HG03135 (cell line): Measurements from ENCODE around the gene RPRD1B.
"Not testable (repeated sequence)": the region's sequence is repeated elsewhere in the genome, so short reads cannot be mapped to it uniquely, and the experiment has no call there.

Experiments
- ATAC-seq: cut with Tn5 transposase; IDR thresholded peaks from one replicate; pipeline ENCODE4 v1.9.1; 2021; ENCODE audit warnings: mild to moderate bottlenecking, moderate library complexity; ENCODE audit not compliant: unreplicated experiment

The RPRD1B gene

DNA sequence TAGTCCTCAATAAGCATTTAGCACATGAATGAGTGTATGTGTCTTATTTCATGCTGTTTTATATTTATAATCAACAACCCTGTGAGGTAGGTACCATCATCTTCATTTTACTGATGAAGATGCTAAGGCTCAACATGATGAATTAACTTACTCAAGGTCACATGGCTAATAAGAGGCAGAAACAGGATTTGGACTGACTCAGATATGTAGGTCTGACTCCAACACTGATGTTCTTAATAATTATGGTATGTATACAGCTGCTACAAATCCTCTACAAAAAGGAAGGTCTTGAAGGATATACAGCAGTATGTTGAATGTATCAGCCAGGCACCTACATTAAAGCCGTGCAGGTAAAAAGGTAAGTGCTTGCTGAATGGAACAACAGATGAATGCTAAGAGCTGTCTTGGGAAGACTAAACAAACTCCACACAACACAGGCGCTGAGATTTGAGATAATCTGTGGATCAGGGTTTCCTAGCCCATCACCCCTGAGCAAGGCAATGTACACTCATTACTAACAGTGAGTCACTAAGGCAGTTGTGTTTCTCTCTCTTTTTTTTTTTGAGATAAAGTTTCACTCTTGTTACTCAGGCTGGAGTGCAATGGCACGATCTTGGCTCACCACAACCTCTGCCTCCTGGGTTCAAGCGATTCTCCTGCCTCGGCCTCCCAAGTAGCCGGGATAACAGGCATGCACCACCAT is 32.2 kb upstream of the RPRD1B start:
- ATAC-seq = no peak

DNA sequence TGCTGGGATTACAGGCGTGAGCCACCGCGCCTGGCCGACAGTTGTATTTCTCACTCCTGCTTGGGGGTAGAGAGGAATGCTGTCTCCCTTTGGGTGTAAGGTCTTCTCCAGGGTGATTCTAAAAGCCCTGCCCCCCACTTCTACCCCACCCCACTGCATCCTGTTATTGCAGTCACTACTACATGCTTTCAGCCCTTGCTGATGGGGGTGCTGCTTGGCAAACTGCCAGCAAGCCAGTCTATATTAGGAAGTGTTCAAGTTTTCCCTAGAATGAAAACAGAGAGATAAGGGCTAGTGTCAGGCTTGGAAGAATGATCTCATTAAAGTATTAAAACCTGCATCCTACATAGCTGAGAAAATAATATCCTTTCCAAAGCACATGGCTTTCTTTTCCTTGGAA is 31.6 kb upstream of the RPRD1B start:
- no peak for ATAC-seq

DNA sequence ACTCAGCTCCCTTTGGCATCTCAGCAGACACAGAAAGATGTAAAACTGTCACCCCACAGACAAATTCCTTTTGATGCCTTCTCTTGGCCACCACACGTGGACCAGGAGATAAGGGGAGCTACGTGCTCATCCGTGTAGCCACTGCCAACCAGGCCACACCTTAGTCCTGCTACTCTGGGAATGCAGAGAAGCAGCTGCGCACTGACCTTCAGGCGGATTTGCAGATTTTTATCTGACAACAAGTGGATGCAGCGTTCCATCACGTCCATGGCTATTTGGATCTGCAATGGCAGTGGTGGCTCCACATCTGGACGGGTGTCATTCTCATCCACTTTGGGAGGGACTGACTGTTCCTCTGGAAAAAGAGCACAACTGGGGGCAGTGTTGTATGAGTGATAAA is 31.1 kb upstream of the RPRD1B start:
- no peak for ATAC-seq

DNA sequence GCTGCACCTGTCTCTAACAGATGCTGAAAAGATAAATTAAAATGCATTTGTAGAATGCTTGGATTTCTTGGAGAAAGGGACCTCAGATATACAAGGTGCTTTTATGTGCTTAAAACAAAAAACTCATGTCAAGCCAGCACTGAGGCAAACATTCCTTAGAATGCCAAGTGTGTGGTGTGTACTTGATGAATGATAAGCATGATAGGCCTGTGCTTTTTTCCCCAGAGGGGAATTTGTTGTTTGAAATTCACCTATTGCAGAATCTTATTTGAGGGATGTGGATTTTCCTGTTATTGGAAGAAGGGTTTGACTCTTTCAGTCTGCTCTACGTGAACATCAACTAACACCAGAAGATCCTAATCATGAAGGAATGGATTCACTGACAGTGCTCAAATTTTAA is 29.1 kb upstream of the RPRD1B start:
- ATAC-seq = no peak

DNA sequence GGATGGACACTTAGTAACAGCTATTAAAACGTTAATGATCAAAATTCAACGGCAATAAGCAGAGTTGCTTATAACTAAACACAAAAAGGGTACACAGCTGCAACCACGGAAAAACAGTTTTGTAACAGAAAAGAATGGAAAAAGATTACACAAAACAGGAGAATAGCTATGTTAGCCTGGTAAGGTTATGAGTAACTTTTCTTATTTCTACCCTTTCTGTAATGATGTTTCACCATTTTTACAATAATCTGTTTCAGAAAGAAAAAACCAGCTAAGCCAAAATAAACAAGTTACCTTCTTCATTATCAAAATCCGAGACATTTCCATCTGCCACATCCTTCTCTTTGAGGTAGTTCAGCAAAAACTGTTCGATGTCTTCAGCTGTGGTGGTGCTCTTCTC is 27.6 kb upstream of the RPRD1B start:
- no peak for ATAC-seq

DNA sequence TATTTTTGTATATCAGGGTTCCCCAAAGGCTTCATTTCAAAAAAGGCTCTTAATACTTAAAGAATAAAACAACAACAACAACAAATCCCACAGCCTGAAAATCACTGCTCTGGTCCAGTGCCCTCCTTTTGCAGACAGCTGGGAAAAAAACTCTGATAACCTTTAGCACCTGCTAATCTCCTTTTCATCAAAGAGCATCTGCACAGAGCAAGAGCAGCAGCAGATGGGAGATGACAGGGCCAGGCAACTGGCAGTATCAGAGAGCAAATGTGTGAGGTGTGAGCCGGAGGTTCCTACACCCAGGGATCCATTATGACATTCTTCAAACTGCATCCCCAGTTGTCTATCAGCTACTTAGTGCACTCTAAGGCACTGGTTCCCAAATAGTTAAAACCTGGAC is 26.0 kb upstream of the RPRD1B start:
- no peak for ATAC-seq

DNA sequence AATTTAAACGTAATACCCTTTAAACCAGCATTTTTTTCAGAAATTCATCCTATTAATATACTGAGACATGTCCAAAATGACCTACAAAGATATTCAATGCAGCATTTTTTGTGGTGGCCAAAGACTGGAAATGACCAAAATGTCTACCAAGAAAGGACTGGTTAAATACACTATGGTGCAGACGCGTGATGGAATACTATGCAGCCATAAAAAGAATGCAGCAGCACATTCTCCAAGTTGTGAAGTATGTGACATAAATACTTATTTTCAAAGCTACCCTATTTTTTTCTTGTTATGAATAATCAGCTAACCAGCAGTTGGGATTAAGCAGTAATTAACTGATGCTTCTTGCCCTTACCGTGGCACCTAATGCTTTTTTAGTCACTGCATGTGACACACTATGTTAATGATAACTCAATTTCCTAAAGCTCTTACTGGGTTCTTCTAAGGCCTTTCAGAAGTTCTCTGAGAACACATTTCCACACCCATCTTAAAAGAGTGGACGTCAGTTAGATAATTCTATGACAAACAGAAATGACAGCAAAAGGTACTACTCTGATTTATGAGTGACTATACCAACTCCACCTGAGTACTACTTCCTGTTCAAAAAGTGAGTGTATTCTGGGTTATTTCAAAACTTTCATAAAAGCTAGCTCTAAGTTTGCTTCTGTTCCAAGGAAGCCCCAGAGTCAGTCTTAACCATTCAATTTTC is 25.2 kb upstream of the RPRD1B start:
- no peak for ATAC-seq

DNA sequence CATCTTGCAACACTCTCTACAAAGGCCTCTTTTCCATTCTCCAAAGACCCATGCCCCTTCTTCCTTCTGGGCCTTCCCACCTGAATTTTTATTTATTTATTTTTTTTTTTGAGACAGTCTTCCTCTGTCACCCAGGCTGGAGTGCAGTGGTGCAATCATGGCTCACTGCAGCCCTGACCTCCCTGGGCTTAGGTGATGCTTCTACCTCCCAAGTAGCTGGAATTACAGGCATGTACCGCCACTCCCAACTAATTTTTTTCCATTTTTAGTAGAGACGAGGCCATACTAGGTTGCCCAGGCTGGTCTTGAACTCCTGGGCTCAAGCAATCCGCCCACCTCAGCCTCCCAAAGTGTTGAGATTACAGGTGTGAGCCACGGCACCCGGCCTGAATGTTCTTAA is 24.1 kb upstream of the RPRD1B start:
- ATAC-seq = not testable (repeated sequence)

DNA sequence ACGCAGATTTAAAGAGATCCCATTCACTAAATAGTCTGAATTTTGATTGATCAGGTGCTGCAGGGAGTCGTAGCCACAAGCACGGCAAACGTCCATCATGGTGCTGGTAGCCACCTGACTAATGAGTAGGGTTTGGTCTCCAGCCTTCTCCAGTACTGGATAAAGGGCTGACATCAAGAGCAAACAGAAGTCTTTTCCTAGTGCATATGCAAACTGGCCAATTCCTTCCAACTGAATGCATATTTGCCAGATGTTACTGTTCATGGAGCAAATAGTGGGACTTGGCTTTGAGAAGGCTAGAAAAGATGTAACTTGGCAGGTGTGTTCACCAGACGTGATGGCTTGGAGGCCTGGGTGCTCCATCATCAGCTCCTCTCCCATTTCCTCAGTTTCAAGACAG is 21.9 kb upstream of the RPRD1B start:
- ATAC-seq = no peak

DNA sequence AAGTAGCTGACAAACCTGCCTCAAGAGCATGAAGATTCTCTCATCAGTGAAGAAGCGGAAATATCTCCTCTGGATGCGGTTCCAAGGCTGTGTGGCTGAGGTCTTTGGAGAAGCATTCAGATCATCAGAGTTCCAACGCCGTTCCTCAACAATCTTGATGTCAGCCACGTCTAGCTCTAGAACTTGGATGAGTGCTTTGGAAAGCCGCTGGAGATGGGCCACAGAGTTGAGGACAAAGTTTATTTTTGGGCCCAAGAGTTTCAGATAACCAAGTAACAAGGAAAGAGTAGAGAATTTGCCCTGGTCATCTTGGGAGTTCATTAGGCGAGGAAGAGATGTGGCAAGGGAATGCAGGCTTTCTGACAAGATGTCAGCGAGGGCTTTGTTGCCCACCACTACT is 21.2 kb upstream of the RPRD1B start:
- no peak for ATAC-seq

DNA sequence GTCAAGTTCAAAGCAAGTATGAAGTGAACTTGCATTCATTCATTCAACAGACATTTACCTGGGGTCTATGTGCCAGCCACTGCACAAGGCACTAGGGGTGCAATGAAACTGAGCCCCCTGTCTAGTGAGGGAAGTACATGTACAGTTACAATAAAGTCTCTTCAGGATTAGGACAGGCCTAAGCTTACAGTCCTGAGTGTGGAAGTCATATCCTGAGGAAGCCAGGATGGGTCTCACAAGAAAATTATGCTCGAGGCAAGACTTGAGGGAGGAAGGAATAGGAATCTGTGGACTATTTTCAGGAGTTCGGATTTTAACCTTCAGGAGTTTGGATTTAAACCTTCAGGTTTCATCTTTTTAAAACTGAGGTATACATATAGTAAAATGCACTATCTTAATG is 19.7 kb upstream of the RPRD1B start:
- ATAC-seq = no peak

DNA sequence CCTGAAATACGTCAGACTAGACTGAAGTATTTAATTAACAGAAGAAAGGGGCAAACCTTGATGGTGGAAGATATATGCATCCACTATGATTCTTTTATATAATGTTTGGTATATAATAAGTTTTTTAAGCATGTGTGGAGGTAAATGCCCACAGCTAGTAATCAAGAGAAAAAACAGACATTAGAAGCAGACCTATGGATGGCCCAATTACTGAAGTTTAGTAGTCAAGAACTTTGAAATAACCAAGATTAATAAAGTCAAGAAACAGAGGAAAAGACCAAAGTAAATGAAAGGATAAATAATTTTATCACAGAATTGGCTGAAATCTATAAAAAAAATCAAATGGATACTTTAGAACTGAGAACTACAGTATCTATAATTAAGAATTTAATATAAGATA is 15.6 kb upstream of the RPRD1B start:
- ATAC-seq = no peak

DNA sequence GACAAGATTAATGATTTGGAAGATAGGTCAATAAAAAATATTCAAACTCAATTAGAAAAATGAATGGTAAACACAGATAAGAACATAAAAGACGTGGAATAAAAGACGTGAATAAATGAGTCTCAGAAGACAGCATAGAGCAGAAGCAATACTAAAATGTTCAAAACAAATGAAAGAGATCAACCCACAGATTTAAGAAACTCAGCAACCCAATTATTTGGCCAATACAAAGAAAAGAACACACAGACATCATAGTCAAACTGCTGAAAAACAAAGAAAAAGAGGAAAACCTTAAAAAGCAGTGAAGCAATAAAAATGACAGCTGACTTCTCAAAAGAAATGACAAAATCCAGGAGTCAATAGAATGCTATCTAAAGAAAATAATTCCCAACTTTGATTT is 15.2 kb upstream of the RPRD1B start:
- ATAC-seq = no peak

DNA sequence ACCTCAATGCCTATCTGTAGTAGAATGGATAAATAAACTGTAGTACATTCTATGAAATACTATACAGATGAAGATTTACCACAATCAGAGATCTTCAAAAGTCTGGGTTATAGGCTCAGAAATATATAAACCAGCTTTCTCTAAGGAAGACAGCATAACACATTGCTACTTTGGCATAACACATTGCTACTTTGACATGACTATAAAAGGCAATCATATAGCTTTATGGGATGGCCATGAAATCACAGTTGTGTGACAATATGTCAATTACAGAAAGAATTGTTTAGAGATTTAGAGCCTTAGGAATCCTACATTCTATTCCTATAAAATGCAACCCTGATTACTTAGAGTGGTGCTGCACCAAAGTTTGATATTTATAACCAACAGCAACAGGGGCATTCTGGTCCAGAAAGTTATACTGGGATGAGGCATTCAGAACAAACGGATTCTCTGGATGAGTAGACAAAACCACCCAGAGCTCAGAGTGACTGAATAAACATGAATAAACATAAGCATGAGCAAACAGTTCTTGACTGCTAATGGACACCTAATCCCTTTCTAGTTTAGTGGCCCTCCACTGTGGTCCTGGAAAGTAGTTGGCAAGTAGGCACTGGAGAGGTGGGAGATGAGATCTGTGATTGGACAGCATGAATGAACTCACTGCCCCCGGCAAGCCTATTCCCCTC is 12.3 kb upstream of the RPRD1B start:
- no peak for ATAC-seq

DNA sequence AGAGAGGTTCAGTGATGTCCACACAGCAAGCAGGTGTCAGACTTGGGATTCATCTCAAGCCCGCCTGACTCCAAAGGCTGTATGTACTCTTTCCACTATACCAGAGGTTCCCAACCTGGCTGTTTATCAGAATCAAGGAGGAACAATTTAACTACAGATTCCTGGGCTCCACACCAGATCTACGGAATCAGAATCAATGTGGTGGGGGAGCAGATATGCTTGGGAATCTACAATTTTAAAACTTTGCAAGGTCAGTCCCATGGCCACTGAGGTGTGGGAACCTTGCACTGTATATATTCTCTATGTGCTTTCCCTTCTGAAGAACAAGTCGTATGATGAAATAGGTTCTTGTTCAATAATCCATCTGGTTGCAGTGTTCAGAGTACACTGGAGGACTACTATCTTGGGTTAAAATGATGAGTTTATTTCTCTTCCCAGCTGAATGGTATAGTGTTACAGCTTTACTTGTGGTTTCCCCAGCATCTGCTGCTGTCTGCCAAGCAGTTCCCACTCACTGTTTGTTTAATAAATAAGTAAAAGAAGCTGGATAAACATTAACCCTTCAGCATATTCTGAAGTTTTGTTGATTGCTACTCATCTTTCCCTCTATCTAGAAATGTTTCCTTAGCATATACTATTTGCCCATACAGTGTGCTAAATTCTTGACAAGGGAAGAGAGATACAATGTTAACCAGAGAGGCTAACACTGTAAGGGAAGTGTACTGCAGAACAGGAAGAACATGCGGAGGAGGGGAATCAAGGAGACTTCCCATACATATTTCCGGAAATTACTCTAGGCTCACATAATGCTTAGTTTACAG is 10.2 kb upstream of the RPRD1B start:
- no peak for ATAC-seq

DNA sequence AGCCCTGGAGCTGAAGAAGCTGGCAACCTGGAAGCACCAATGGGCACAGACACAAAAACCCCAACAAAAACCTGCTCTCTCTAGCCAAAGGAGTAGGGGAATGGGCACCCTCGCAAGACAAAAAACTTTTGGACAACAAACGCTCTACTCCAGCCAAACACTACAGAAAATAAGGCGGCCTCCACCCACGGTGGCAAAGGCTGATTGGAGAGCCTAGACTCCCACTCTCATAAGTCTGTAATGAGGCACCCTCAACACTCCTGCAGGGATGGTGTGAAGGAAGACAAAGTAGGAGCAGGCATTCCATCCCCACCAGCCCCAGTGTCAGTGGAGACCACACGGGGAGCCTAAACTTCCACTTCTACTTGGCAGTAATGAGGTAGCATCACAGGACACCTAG is 9.1 kb upstream of the RPRD1B start:
- no peak for ATAC-seq

DNA sequence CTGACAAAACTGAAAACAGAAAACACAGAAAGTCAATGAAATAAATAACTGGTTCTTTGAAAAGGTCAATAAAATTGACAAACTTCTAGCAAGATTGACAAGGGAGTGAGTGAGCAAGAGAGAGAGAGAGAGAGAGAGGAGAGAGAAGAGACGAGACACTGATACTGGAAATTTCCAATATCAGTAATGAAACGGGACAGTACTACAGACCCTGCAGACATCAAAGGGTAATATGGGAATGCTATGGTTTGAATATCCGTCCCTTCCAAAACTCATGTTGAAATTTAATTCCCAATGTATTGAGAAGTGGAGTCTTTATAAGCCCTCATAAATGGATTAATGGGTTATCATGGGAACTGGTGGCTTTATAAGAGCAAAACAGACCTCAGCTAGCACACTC is 4.1 kb upstream of the RPRD1B start:
- ATAC-seq = no peak

DNA sequence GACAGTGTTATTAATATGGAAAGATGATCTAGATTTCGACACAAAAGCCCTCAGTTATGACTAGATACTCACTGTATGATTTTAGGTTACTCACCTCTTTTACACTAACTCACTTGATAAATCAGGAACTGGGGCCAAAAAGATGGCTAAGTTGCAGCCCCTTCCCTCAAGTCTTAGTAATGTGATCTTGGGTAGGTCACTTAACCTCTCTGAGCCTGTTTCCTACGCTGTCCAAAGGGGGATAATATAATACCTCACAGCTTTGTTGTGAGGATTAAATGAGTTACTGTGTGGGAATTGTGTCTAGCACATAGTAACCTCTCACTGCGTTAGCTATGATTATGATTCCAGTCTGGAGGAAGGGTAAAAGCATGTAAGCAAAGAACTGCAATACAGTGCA is 1.6 kb upstream of the RPRD1B start:
- ATAC-seq = no peak

DNA sequence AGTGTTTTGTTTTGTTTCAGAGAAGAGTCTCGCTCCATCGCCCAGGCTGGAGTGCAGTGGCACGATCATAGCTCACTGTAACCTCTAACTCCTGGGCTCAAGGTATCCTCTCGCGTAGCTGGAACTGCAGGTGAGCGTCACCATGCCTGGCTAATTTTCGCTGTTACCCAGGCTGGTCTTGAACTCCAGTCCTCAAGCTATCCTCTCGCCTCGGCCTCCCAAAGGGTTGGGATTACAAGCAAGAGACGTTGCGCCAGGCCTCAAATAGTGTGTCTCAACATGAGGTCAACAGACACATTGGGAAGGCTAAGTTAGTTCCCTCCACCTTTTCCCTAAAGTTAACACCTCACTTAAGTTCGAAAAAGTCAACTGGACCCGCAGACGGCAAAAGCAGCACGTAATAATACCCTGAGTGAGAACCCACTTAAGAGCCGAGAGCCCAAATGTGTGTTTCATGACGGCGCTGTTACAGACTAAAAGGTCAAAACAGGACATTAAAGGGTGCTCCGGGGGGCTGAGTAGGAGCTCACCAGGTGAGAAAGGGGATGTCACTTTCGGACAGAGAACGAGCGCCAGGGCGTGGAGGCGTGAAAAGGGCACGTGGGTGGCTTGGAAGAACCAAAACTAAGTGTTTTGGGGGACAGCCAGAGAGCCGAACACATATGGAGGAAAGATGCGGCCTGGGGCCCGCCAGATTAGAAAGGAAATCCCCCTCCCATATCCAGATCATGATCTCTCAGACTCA is 789 bp upstream of the RPRD1B start:
- ATAC-seq = peak; percentile 50

DNA sequence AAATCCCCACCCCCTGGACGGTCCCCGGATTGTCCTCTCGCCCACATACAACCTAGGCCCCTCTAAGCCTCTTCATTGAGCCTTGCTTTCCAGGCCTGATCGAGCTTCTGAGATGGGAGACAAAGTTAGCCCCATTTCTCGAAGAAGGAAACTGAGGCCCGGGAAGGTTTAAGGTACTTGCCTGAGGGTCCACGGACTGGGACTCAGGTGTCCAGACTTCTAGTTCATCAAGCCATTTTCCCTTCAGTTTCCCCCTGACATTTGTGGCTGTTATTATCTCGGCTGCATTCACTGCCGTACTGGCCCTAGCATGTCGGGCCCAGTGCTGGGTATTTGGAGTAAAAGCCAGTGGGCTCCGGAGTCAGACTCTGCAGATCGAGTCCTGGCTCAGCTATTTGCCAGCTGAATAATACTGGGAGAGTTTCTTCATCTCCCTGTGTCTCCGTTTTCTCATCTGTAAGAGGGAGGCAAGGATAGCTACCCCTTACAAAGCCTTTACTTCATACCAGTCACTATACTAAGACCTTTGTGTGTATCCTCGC is 633 bp downstream of the RPRD1B start:
- no peak for ATAC-seq
